IMR-90 (cell line): ENCODE data around the gene NEK4. TPM values are rescaled to one million over a fixed set of nuclear protein-coding genes. Genes with fewer than 3 reads are reported as not detected.

Source experiments
- ATAC-seq: fragments of 200-7000 bp; cut with Tn5 transposase; 2 replicates; pipeline ENCODE4 v1.9.1; 2020; ENCODE audit warnings: low read depth, mild to moderate bottlenecking, moderate library complexity
- BruUV-seq: library from RNA; stranded (reverse); fragments of 400-500 nt; replicated peaks from 2 replicates; lab custom pipeline; 2021; lab: Mats Ljungman, UMichigan
- CTCF ChIA-PET: fragments of 300-600 bp; formaldehyde crosslinking; extraction: SDS; loops from one replicate; lab custom pipeline; 2021; ENCODE audit warnings: antibody characterized with exemption; lab: Yijun Ruan, JAX
- POLR2A ChIA-PET: fragments of 300-600 bp; sonication (Branson Sonifier 250); formaldehyde crosslinking; loops from one replicate; lab custom pipeline; 2022; ENCODE audit warnings: antibody characterized with exemption; ENCODE audit not compliant: unreplicated experiment; lab: Charles Lee
- DNase-seq: peaks from one replicate; pipeline ENCODE4 v3.0.0; 2013
- H2AFZ ChIP-seq: replicated peaks from 2 replicates; pipeline ENCODE3; 2013; ENCODE audit warnings: low read length, mild to moderate bottlenecking; ENCODE audit not compliant: poor library complexity
- H2AK5ac ChIP-seq: 2 replicates; pipeline ENCODE4 v1.6.1; 2013; ENCODE audit warnings: low read depth, low read length, inconsistent platforms
- H2AK9ac ChIP-seq: replicated peaks from 2 replicates; pipeline ENCODE3; 2013; ENCODE audit warnings: mild to moderate bottlenecking, low read depth, low read length, moderate library complexity; ENCODE audit not compliant: poor library complexity
- H2BK120ac ChIP-seq: 2 replicates; pipeline ENCODE4 v1.6.1; 2013; ENCODE audit warnings: low read depth, low read length, inconsistent platforms
- H2BK15ac ChIP-seq: 3 replicates; pipeline ENCODE4 v1.6.1; 2013; ENCODE audit warnings: low read depth, low read length, inconsistent platforms
- H2BK20ac ChIP-seq: 2 replicates; pipeline ENCODE4 v1.6.1; 2013; ENCODE audit warnings: low read depth, mild to moderate bottlenecking, inconsistent platforms, low read length, moderate library complexity
- H2BK5ac ChIP-seq: 2 replicates; pipeline ENCODE4 v1.6.1; 2013; ENCODE audit warnings: mild to moderate bottlenecking, low read depth, low read length, inconsistent platforms; ENCODE audit not compliant: poor library complexity, severe bottlenecking
- H3K14ac ChIP-seq: replicated peaks from 2 replicates; pipeline ENCODE4 v1.6.1; 2013; ENCODE audit warnings: low read depth, low read length, inconsistent platforms
- H3K18ac ChIP-seq: 2 replicates; pipeline ENCODE4 v1.6.1; 2013; ENCODE audit warnings: low read depth, low read length, control low read depth
- H3K23ac ChIP-seq: 2 replicates; pipeline ENCODE4 v1.6.1; 2013; ENCODE audit warnings: low read depth, low read length, inconsistent platforms
- H3K27ac ChIP-seq: 2 replicates; pipeline ENCODE4 v1.5.1; 2013; ENCODE audit warnings: mild to moderate bottlenecking, control low read depth, low read length; ENCODE audit not compliant: insufficient read depth
- H3K27me3 ChIP-seq: 2 replicates; pipeline ENCODE4 v1.6.1; 2013; ENCODE audit warnings: low read length; ENCODE audit not compliant: control insufficient read depth, insufficient read depth
- H3K36me3 ChIP-seq: 2 replicates; pipeline ENCODE4 v1.6.1; 2013; ENCODE audit warnings: low read length, mixed read lengths; ENCODE audit not compliant: control insufficient read depth, insufficient read depth
- H3K4ac ChIP-seq: 2 replicates; pipeline ENCODE4 v1.6.1; 2013; ENCODE audit warnings: low read depth, low read length, inconsistent platforms
- H3K4me1 ChIP-seq: 2 replicates; pipeline ENCODE4 v1.6.1; 2013; ENCODE audit warnings: low read length, mixed read lengths; ENCODE audit not compliant: control insufficient read depth, insufficient read depth
- H3K4me2 ChIP-seq: 2 replicates; pipeline ENCODE4 v1.6.1; 2013; ENCODE audit warnings: low read depth, mild to moderate bottlenecking, control low read depth, low read length, moderate library complexity
- H3K4me3 ChIP-seq: 2 replicates; pipeline ENCODE4 v1.5.1; 2013; ENCODE audit warnings: low read depth, mild to moderate bottlenecking, control low read depth, low read length, moderate library complexity; ENCODE audit not compliant: insufficient read depth
- H3K56ac ChIP-seq: 2 replicates; pipeline ENCODE4 v1.6.1; 2013; ENCODE audit warnings: low read length, inconsistent platforms; ENCODE audit not compliant: insufficient read depth; ENCODE audit errors: extremely low read depth
- H3K79me1 ChIP-seq, 2 experiments: 2 replicates each; pipeline ENCODE4 v1.6.1; 2013; ENCODE audit warnings: low read length in 2 of 2, inconsistent platforms in 1 of 2, low read depth in 1 of 2
- H3K9ac ChIP-seq: 2 replicates; pipeline ENCODE4 v1.6.1; 2013; ENCODE audit warnings: low read depth, low read length, control low read depth
- H3K9me1 ChIP-seq: 2 replicates; pipeline ENCODE4 v1.6.1; 2013; ENCODE audit warnings: low read length, inconsistent platforms; ENCODE audit not compliant: insufficient read depth
- H3K9me3 ChIP-seq: 2 replicates; pipeline ENCODE4 v1.6.1; 2013; ENCODE audit warnings: low read length; ENCODE audit not compliant: control insufficient read depth, insufficient read depth
- H4K20me1 ChIP-seq: 2 replicates; pipeline ENCODE4 v1.6.1; 2013; ENCODE audit warnings: low read length, inconsistent platforms; ENCODE audit not compliant: insufficient read depth
- H4K5ac ChIP-seq: 2 replicates; pipeline ENCODE4 v1.6.1; 2013; ENCODE audit warnings: mild to moderate bottlenecking, low read depth, low read length, control low read depth
- H4K8ac ChIP-seq, 2 experiments: 2 replicates each; pipeline ENCODE4 v1.6.1; 2013; ENCODE audit warnings: low read depth in 2 of 2, low read length in 2 of 2, control low read depth in 1 of 2, inconsistent platforms in 1 of 2
- H4K91ac ChIP-seq: 2 replicates; pipeline ENCODE4 v1.6.1; 2013; ENCODE audit warnings: low read depth, low read length, inconsistent platforms; ENCODE audit not compliant: insufficient read depth
- CEBPB ChIP-seq: IDR thresholded peaks from 2 replicates; pipeline ENCODE4 v1.6.1; 2012; ENCODE audit warnings: low read depth, low read length, improper control_type of control experiment
- CHD1 ChIP-seq: IDR thresholded peaks from 2 replicates; pipeline ENCODE4 v1.6.1; 2012; ENCODE audit warnings: low read depth, low read length, improper control_type of control experiment
- FOS ChIP-seq: fragments of 150-350 bp; IDR thresholded peaks from 2 replicates; pipeline ENCODE4 v1.6.1; 2016; ENCODE audit warnings: low read depth, low read length
- MAZ ChIP-seq: IDR thresholded peaks from 2 replicates; pipeline ENCODE4 v1.6.1; 2012; ENCODE audit warnings: low read depth, mild to moderate bottlenecking, low read length, improper control_type of control experiment, moderate library complexity, borderline replicate concordance
- MXI1 ChIP-seq: IDR thresholded peaks from 2 replicates; pipeline ENCODE4 v1.6.1; 2012; ENCODE audit warnings: low read depth, mild to moderate bottlenecking, low read length, moderate library complexity, borderline replicate concordance
- NFE2L2 ChIP-seq: fragments of 150-350 bp; IDR thresholded peaks from 2 replicates; pipeline ENCODE4 v1.6.1; 2016; ENCODE audit warnings: low read depth, mild to moderate bottlenecking, low read length
- POLR2A ChIP-seq: IDR thresholded peaks from 2 replicates; pipeline ENCODE4 v1.6.1; 2012; ENCODE audit warnings: mild to moderate bottlenecking, low read depth, low read length
- RCOR1 ChIP-seq: IDR thresholded peaks from 2 replicates; pipeline ENCODE4 v1.6.1; 2012; ENCODE audit warnings: mild to moderate bottlenecking, low read length, improper control_type of control experiment; ENCODE audit not compliant: insufficient replicate concordance
- RFX5 ChIP-seq: IDR thresholded peaks from 2 replicates; pipeline ENCODE4 v1.8.0; 2012; ENCODE audit warnings: low read depth, mild to moderate bottlenecking, low read length, moderate library complexity
- SMC3 ChIP-seq: fragments of 150-350 bp; IDR thresholded peaks from 2 replicates; pipeline ENCODE4 v1.6.1; 2016; ENCODE audit warnings: low read depth, mild to moderate bottlenecking, antibody characterized with exemption, low read length, moderate library complexity
- WGBS, 2 experiments: methylation state at CpG; one replicate each; pipeline versions ENCODE4 v1.1.5 to v1.1.7; 2013; ENCODE audit warnings: missing lambda C conversion rate in 2 of 2; ENCODE audit not compliant: insufficient read length in 1 of 2; ENCODE audit errors: extremely low coverage in 2 of 2; 5-methylcytosine and 5-hydroxymethylcytosine counted together
- dilution Hi-C: fragments of 300-500 bp; cut with HindIII; formaldehyde crosslinking; loops from one replicate; pipeline ENCODE4 v1.14.3; 2018; ENCODE audit warnings: low sequenced_read_pairs; ENCODE audit not compliant: unreplicated experiment
- in situ Hi-C: fragments of 300-500 bp; cut with MboI; formaldehyde crosslinking; loops from 3 replicates; pipeline ENCODE4 v1.14.3; 2019; ENCODE audit warnings: low sequenced_read_pairs, inconsistent platforms, mixed read lengths
- intact Hi-C: fragments of 100-400 bp; cut with micrococcal nuclease; formaldehyde crosslinking; loops from 2 replicates; pipeline ENCODE4 v1.10.0; 2022
- polyA plus RNA-seq, 3 experiments: library from polyadenylated mRNA; depleted of rRNA; stranded (reverse); fragments of >200 nt; gene quantifications; 2 replicates each; pipeline ENCODE4 v1.2.3, GENCODE V29; 2012; ENCODE audit warnings: low replicate concordance in 1 of 3
- total RNA-seq: library from RNA; depleted of rRNA; stranded (reverse); fragments of >200 nt; gene quantifications from 2 replicates; pipeline ENCODE4 v1.2.3, GENCODE V29; 2012
- TF ChIP-seq, protein P1 (sequence below): fragments of 150-350 bp; IDR thresholded peaks from 2 replicates; pipeline ENCODE4 v1.6.1; 2016; ENCODE audit warnings: low read depth, mild to moderate bottlenecking, low read length, moderate library complexity, borderline replicate concordance
- TF ChIP-seq, protein P2 (sequence below): conservative IDR thresholded peaks from 2 replicates; pipeline ENCODE4 v1.5.1; 2012; ENCODE audit warnings: mild to moderate bottlenecking, low read depth, low read length, improper control_type of control experiment

Gene NEK4
- total and polyA plus RNA-seq, 2 of the 4 experiments (the other 2 are of a cell fraction), result 10.3 to 24.7 TPM

GRCh38 chr3:52800079-52800478 is 29.3 kb upstream of the NEK4 start:
- BruUV-seq, result no TSS peak
- Histone ChIP-seq H4K8ac (no peak overlapping the region), H3K9me3 (no peaks in the 10 kb centered on the region), H2BK5ac (no peak overlapping the region), H3K9me1 (no peaks in the 10 kb centered on the region), H3K4me3 (no peak overlapping the region), H3K18ac (no peak overlapping the region), H4K5ac (no peak overlapping the region), H3K79me1 (no peaks in the 10 kb centered on the region), H3K4me1 (peaks cover 5% of the 10 kb centered on the region; the same call in 1 of the 2 replicates), H3K27me3 (no peaks in the 10 kb centered on the region), H2BK20ac (no peak overlapping the region), H3K4me2 (no peak overlapping the region), H4K20me1 (no peaks in the 10 kb centered on the region), H3K4ac (no peak overlapping the region), H2AK9ac (no peak overlapping the region), H2AFZ (no peak overlapping the region), H4K91ac (no peak overlapping the region), H3K23ac (no peak overlapping the region), H2BK15ac (no peak overlapping the region), H3K36me3 (no peaks in the 10 kb centered on the region), H3K27ac (no peak overlapping the region), H3K56ac (no peak overlapping the region), H3K9ac (no peak overlapping the region), H3K14ac (no peak overlapping the region), H2BK120ac (no peak overlapping the region), H2AK5ac (no peak overlapping the region)
- DNase-seq (no peak), ATAC-seq (no peak)
- POLR2A ChIA-PET, result no interaction called here
- intact Hi-C loops (no loop called here), dilution Hi-C loops (no loop called here), in situ Hi-C loops (no loop called here)
- CTCF ChIA-PET, result interaction anchor here (0.7 kb wide), 1 partner anchor 31 kb away, joined by 3 read pairs; no protein-coding TSS in a partner anchor
- WGBS, 2 experiments, result no CpG with 5 or more reads among the region's 7 CpGs
- no peak for TF ChIP-seq RFX5
- no peak for TF ChIP-seq MXI1
- TF ChIP-seq FOS, result no peak
- TF ChIP-seq CHD1, result no peak
- TF ChIP-seq, protein P1, sequence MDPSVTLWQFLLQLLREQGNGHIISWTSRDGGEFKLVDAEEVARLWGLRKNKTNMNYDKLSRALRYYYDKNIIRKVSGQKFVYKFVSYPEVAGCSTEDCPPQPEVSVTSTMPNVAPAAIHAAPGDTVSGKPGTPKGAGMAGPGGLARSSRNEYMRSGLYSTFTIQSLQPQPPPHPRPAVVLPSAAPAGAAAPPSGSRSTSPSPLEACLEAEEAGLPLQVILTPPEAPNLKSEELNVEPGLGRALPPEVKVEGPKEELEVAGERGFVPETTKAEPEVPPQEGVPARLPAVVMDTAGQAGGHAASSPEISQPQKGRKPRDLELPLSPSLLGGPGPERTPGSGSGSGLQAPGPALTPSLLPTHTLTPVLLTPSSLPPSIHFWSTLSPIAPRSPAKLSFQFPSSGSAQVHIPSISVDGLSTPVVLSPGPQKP, result no peak
- TF ChIP-seq POLR2A, result no peak
- TF ChIP-seq CEBPB, result no peak
- TF ChIP-seq SMC3, result no peak
- TF ChIP-seq RCOR1, result no peak
- TF ChIP-seq NFE2L2, result no peak
- TF ChIP-seq MAZ, result no peak
- TF ChIP-seq, protein P2, sequence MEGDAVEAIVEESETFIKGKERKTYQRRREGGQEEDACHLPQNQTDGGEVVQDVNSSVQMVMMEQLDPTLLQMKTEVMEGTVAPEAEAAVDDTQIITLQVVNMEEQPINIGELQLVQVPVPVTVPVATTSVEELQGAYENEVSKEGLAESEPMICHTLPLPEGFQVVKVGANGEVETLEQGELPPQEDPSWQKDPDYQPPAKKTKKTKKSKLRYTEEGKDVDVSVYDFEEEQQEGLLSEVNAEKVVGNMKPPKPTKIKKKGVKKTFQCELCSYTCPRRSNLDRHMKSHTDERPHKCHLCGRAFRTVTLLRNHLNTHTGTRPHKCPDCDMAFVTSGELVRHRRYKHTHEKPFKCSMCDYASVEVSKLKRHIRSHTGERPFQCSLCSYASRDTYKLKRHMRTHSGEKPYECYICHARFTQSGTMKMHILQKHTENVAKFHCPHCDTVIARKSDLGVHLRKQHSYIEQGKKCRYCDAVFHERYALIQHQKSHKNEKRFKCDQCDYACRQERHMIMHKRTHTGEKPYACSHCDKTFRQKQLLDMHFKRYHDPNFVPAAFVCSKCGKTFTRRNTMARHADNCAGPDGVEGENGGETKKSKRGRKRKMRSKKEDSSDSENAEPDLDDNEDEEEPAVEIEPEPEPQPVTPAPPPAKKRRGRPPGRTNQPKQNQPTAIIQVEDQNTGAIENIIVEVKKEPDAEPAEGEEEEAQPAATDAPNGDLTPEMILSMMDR, result no peak
